ENCODE data around the gene PEAK1. TPM values are rescaled to one million over a fixed set of nuclear protein-coding genes. Genes with fewer than 3 reads are reported as not detected.

PEAK1 gene
- total RNA-seq, 4 donors from 2014 or later = 68.8 to 79.1 (median 78.7) TPM

- no peak for TF ChIP-seq CTCF (IDR thresholded peaks at IDR 0.05; ENCODE audit: low read depth)
These were observed 50.7 kb downstream of the PEAK1 start for GRCh38 chr15:77369168-77369567.

GRCh38 chr15:77367631-77368030 is 52.3 kb downstream of the PEAK1 start:
- TF ChIP-seq CTCF (IDR thresholded peaks at IDR 0.05; ENCODE audit: low read depth) = no peak

DNA sequence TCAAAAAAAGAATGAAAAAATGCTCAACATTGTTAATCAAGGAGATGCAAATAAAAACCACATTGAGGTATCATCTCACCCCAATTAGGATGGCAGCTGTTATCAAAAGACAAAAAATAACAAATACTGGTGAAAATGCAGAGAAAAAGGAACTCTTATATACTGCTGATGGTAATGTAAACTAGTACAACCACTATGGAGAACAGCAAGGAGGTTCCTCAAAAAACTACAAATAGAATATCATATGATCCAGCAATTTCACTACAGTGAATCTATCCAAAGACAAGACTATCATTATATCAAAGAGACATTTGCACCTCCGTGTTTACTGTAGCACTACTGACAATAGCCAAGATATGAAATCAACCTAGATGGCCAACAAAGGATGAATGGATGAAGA is 58.4 kb downstream of the PEAK1 start:
- TF ChIP-seq CTCF (IDR thresholded peaks at IDR 0.05; ENCODE audit: low read depth) = no peak

- no peak for TF ChIP-seq CTCF (IDR thresholded peaks at IDR 0.05; ENCODE audit: low read depth)
These were observed 61.2 kb downstream of the PEAK1 start for GRCh38 chr15:77358545-77359240.

GRCh38 chr15:77356305-77356704 is 63.6 kb downstream of the PEAK1 start:
- no peak for TF ChIP-seq CTCF (IDR thresholded peaks at IDR 0.05; ENCODE audit: low read depth)

DNA sequence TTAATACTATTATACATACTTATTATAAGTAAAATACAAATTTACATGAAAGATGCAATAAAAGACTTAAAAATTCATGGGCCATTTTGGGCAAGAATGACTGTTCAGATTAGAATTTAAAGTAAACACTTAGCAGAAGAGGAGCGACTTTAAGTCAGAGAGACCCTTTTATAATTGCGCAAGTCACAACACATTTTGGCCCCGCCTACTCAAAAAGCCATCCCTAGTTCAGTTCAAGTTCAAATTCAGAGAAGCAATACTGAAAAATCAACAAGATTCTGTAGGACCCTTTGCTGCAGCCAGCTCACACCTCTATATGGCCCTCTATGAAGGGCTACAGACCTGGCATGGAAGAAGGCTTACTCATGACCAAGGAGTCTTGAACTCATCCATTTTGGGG is 64.6 kb downstream of the PEAK1 start:
- no peak for TF ChIP-seq CTCF (IDR thresholded peaks at IDR 0.05; ENCODE audit: low read depth)

- TF ChIP-seq CTCF (IDR thresholded peaks at IDR 0.05; ENCODE audit: low read depth) = no peak
These were observed 65.8 kb downstream of the PEAK1 start for GRCh38 chr15:77354063-77354462.
